HEK293T (cell line): Measurements from ENCODE around the gene P2RX7.

Experiments used
- FOXA1 ChIP-seq: fragments of 450-650 bp; IDR thresholded peaks from 2 replicates; pipeline ENCODE4 v1.6.1; 2016; ENCODE audit warnings: mild to moderate bottlenecking
- FOXK2 ChIP-seq: fragments of 450-650 bp; IDR thresholded peaks from 2 replicates; pipeline ENCODE4 v1.6.1; 2016; ENCODE audit warnings: mild to moderate bottlenecking
- FOXM1 ChIP-seq: fragments of 450-650 bp; IDR thresholded peaks from 2 replicates; pipeline ENCODE4 v1.6.1; 2017; ENCODE audit warnings: mild to moderate bottlenecking, borderline replicate concordance
- HDGF ChIP-seq: fragments of 450-650 bp; IDR thresholded peaks from 2 replicates; pipeline ENCODE4 v1.6.1; 2017; ENCODE audit warnings: antibody characterized with exemption, borderline replicate concordance
- ZNF384 ChIP-seq: fragments of 450-650 bp; IDR thresholded peaks from 2 replicates; pipeline ENCODE4 v1.6.1; 2016

- TF ChIP-seq ZNF384 (no peak), FOXK2 (no peak), HDGF (no peak), FOXM1 (no peak), FOXA1 (no peak)
These were observed 49.7 kb downstream of the P2RX7 start for GRCh38 chr12:121182222-121182893.
